Measurements from ENCODE around the gene CEP57.

GRCh38 chr11:95800438-95800837 is 10.1 kb downstream of the CEP57 start:
- TF ChIP-seq, protein P1, sequence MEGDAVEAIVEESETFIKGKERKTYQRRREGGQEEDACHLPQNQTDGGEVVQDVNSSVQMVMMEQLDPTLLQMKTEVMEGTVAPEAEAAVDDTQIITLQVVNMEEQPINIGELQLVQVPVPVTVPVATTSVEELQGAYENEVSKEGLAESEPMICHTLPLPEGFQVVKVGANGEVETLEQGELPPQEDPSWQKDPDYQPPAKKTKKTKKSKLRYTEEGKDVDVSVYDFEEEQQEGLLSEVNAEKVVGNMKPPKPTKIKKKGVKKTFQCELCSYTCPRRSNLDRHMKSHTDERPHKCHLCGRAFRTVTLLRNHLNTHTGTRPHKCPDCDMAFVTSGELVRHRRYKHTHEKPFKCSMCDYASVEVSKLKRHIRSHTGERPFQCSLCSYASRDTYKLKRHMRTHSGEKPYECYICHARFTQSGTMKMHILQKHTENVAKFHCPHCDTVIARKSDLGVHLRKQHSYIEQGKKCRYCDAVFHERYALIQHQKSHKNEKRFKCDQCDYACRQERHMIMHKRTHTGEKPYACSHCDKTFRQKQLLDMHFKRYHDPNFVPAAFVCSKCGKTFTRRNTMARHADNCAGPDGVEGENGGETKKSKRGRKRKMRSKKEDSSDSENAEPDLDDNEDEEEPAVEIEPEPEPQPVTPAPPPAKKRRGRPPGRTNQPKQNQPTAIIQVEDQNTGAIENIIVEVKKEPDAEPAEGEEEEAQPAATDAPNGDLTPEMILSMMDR (IDR thresholded peaks at IDR 0.05), result no peak
- TF ChIP-seq POLR2A (IDR thresholded peaks at IDR 0.05), result no peak

Measured in esophagus squamous epithelium (tissue), 4 donors.